HG02884 (cell line): ENCODE data around the gene FRZB.

Experiments
- ATAC-seq: cut with Tn5 transposase; IDR thresholded peaks from one replicate; pipeline ENCODE4 v1.9.1; 2021; ENCODE audit warnings: mild to moderate bottlenecking, moderate library complexity; ENCODE audit not compliant: unreplicated experiment

The FRZB gene

DNA sequence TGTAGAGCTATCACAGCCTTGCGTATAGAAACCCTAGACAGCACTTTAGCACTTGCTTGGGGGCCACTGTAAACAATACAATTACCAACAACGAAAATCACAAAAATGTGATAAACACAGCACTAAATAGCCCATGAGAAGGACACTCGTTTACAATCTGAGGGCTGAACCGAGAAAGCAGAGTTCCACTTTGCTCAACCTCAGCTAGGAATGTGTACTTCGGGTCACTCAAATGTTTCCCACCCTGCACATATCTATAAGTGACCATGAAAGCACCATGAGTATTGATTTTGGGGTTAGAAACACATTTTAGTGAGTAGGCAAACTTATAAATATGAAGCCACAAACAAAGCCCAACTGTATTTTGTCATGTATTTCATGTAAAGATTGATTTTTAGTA is 62.3 kb downstream of the FRZB start:
- no peak for ATAC-seq

DNA sequence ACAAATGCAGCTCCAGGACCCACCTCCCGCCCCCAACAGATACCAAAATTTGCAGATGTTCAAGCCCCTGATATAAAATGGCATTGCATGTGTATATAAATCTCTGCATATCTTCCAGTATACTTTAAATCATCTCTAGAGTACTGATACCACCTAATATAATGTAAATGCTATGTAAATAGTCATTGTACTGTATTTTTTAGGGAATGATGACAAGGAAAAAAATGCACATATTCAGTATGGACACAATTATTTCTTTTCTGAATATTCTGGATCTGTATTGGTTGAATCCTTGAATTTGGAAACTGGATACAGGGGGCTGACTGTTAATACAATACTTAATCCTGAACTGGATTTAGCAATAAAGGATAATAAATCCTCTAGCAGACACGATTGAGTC is 67.7 kb downstream of the FRZB start:
- no peak for ATAC-seq

DNA sequence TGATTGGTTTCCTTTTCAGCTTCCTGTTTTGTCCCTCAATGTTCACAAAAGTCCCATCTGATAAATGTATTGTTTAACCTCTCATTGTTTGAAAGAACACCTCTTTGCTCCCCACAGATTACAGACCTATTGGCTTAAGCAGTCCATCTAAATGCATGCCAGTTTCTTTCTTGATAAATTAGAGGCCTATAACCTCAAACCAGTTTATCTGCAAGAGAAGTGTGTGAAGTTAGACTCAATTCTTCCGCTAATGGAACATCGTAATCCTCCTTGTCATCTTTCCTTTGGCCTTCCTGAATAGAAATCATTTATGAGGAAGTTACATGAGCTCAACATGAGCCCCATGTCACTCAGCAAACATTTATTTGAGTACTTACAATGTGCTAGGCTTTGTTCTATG is 74.0 kb downstream of the FRZB start:
- no peak for ATAC-seq

DNA sequence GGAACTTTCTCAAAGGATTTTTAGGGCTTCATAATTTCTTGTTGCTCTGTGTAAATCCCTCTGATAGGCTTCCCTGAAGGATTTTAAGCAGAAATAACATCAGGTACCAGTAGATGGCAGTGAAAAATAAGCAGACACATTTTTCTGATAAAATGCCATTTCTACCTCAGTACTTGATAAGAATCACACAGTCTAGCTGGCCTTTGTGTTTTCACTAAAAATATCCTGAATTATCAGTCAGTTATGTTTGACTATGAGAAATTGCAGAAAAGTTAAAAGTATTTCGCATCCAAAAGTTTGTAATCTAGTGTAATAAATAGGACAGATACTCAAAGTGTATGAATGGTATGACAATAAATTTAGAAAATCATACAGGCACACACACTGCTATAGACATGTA is 81.7 kb downstream of the FRZB start:
- ATAC-seq = no peak

DNA sequence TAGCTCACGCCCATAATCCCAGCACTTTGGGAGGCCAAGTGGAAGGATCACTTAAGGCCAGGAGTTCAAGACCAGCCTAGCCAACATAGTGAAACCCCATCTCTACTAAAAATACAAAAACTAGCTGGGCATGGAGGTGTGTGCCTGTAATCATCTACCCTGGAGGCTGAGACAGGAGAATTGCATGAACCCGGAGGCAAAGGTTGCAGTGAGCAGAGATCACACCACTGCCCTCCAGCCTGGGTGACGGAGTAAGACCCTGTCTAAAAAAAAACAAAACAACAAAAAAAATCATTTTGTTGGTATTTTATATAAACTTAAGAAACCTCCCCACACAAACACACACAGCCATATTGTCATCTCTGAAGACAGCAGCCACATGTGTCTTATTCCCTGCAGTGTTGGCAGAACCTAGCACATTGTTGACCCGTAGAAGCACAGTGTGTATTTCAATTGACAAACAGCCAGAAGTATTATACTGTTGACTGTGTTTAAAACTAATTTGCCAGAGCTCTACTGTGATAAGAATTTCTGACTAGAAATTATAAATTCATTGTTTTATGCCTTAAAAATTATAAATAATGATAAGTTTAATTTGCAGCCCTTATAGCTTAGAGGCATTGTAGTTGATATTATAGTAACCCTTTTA is 82.3 kb downstream of the FRZB start:
- no peak for ATAC-seq
